ENCODE measurements around the gene PET117.
"Not testable (repeated sequence)": the region's sequence is repeated elsewhere in the genome, so short reads cannot be mapped to it uniquely, and the experiment has no call there.

PET117 gene

DNA sequence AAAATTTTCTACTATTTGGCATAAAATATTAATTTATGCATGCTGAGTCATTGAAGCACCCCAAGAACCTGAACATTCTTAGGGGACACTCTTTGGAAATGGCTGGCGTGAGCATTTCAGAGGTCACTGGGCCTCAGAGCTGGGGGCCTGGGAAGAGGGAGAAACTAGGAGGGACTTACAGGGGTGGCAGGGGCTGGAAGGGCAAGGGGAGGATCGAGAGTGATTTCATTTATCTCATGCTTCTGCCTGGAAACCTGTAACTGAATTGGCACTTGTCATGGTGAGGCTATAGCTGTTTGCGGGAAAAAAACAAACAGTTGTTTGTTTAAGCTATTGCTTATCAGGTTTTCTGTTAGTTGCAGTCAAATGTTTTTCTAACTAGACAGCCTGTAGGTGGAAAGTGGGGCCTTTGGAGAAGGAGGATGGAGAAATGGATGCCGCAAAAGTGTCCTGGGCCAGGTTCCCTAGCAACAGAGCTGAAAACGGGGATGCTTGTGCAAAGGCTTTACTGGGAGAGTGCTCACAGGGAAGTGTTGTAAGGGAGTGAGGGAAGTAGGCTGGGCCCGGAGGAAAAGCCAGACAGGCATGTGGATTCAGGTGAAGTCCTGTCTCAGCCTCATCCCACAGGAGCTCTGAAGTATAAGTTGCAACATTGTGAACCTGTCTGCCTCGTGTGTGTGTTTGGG, 36.4 kb upstream of the PET117 start:
- Histone ChIP-seq H3K36me3 (ENCODE audit: control insufficient read depth in 1 of 2, insufficient read depth in 2 of 2, low read length in 2 of 2) (no peaks in the 10 kb centered on the region), H3K27me3 (ENCODE audit: control insufficient read depth in 1 of 2, insufficient read depth in 2 of 2, low read length in 2 of 2) (peaks cover 0 to 3% of the 10 kb centered on the region in 2 donors), H3K4me1 (ENCODE audit: control insufficient read depth in 1 of 2, insufficient read depth in 2 of 2, low read length in 2 of 2) (no peaks in the 10 kb centered on the region), H3K9ac (ENCODE audit: low read depth in 1 of 2, low read length in 2 of 2) (no peak overlapping the region), H3K27ac (ENCODE audit: low read depth, low read length) (no peak overlapping the region), H3K9me3 (ENCODE audit: control insufficient read depth in 1 of 2, low read length in 2 of 2) (no peaks in the 10 kb centered on the region), H3K4me3 (ENCODE audit: low read depth in 1 of 2, low read length in 2 of 2) (no peak overlapping the region)

- H3K9me3 ChIP-seq (ENCODE audit: control insufficient read depth in 1 of 2, low read length in 2 of 2): no peaks in the 10 kb centered on the region
- H3K36me3 ChIP-seq (ENCODE audit: control insufficient read depth in 1 of 2, insufficient read depth in 2 of 2, low read length in 2 of 2): no peaks in the 10 kb centered on the region
- H3K4me3 ChIP-seq (ENCODE audit: low read depth in 1 of 2, low read length in 2 of 2): no peak overlapping the region
- no peak overlapping the region for H3K9ac ChIP-seq (ENCODE audit: low read depth in 1 of 2, low read length in 2 of 2)
- peaks cover 0 to 3% of the 10 kb centered on the region in 2 donors for H3K27me3 ChIP-seq (ENCODE audit: control insufficient read depth in 1 of 2, insufficient read depth in 2 of 2, low read length in 2 of 2)
- H3K27ac ChIP-seq (ENCODE audit: low read depth, low read length): no peak overlapping the region
- no peaks in the 10 kb centered on the region for H3K4me1 ChIP-seq (ENCODE audit: control insufficient read depth in 1 of 2, insufficient read depth in 2 of 2, low read length in 2 of 2)
Observed at GRCh38 chr20:18103497-18103896, 34.2 kb upstream of the PET117 start.

DNA sequence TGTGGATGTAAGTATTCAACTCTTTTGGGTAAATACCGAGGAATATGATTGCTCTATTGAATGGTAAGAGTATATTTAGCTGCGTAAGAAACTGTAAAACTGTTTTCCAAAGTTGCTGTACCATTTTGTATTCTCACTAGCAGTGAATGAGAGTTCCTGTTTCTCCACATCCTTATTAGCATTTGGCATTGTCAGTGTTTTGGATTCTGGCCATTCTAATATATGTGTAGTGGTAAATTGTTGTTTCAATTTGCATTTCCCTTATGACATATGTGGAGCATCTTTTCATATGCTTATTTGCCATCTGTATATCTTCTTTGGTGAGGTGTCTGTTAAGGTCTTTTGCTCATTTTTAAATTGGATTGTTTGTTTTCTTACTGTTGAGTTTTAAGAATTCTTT, 29.3 kb upstream of the PET117 start:
- Histone ChIP-seq H3K27ac (ENCODE audit: low read depth, low read length) (no peak overlapping the region), H3K4me1 (ENCODE audit: control insufficient read depth in 1 of 2, insufficient read depth in 2 of 2, low read length in 2 of 2) (no peaks in the 10 kb centered on the region), H3K9me3 (ENCODE audit: control insufficient read depth in 1 of 2, low read length in 2 of 2) (no peaks in the 10 kb centered on the region), H3K27me3 (ENCODE audit: control insufficient read depth in 1 of 2, insufficient read depth in 2 of 2, low read length in 2 of 2) (no peaks in the 10 kb centered on the region), H3K9ac (ENCODE audit: low read depth in 1 of 2, low read length in 2 of 2) (no peak overlapping the region), H3K4me3 (ENCODE audit: low read depth in 1 of 2, low read length in 2 of 2) (no peak overlapping the region), H3K36me3 (ENCODE audit: control insufficient read depth in 1 of 2, insufficient read depth in 2 of 2, low read length in 2 of 2) (no peaks in the 10 kb centered on the region)

DNA sequence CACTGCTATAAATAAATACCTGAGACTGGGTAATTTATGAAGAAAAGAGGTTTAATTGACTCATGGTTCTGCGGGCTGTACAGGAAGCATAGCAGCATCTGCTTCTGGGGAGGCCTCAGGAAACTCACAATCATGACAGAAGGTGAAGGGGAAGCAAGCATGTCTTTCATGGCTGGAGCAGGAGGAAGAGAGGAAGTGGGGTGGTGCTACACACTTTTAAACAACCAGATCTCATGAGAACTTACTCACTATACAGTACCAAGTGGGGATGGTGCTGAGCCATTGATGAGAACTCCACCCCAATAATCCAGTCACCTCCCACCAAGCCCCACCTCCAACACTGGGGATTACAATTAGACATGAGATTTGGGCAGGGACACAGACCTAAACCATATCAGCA, 9.1 kb upstream of the PET117 start:
- H3K9ac ChIP-seq (ENCODE audit: low read depth in 1 of 2, low read length in 2 of 2); H3K4me3 ChIP-seq (ENCODE audit: low read depth in 1 of 2, low read length in 2 of 2); H3K9me3 ChIP-seq (ENCODE audit: control insufficient read depth in 1 of 2, low read length in 2 of 2); H3K27me3 ChIP-seq (ENCODE audit: control insufficient read depth in 1 of 2, insufficient read depth in 2 of 2, low read length in 2 of 2); H3K36me3 ChIP-seq (ENCODE audit: control insufficient read depth in 1 of 2, insufficient read depth in 2 of 2, low read length in 2 of 2); H3K27ac ChIP-seq (ENCODE audit: low read depth, low read length); H3K4me1 ChIP-seq (ENCODE audit: control insufficient read depth in 1 of 2, insufficient read depth in 2 of 2, low read length in 2 of 2): not testable (repeated sequence)

DNA sequence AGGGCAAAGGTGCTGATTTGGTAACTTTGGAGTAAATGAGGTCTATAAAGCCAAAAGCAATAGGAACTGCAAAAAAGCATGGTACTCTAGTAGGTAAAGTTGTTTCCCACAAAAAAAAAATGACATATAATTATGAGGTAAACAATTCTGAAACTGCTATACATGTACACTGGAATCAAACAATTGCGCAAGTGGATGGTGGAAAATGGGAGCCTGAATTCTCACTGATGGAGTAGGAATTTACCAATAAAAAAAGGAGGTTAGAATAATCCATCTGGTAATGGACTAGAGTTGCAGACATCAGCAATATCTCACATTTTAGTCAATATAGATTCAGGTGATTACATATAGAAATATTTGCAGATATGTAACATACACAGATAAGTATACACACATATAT, 5.0 kb upstream of the PET117 start:
- no peak overlapping the region for H3K9ac ChIP-seq (ENCODE audit: low read depth in 1 of 2, low read length in 2 of 2)

DNA sequence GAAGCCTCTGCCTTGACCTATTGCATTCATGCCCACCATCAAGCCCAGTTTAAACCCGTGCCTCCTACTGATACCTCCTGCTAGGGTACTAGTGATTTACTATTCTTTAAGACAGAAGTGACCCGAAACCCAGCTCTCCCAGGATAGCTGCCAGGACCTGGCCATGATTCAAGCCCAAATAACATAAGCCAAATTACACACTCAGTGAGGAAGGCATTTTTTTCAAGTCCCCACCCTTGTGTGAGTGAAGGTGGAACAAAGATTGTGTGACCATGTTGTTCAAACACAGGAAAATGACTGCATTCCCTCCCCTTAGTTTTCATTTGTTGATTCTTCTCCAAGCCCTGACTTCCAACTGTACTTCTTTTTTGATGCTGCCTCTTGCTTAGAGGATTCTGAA, 3.7 kb upstream of the PET117 start:
- H3K27ac ChIP-seq (ENCODE audit: low read depth, low read length): no peak overlapping the region
- H3K27me3 ChIP-seq (ENCODE audit: control insufficient read depth in 1 of 2, insufficient read depth in 2 of 2, low read length in 2 of 2): no peaks in the 10 kb centered on the region
- H3K9ac ChIP-seq (ENCODE audit: low read depth in 1 of 2, low read length in 2 of 2): no peak overlapping the region
- no peaks in the 10 kb centered on the region for H3K9me3 ChIP-seq (ENCODE audit: control insufficient read depth in 1 of 2, low read length in 2 of 2)
- no peaks in the 10 kb centered on the region for H3K36me3 ChIP-seq (ENCODE audit: control insufficient read depth in 1 of 2, insufficient read depth in 2 of 2, low read length in 2 of 2)
- no peak overlapping the region for H3K4me3 ChIP-seq (ENCODE audit: low read depth in 1 of 2, low read length in 2 of 2)
- peaks cover 3 to 14% of the 10 kb centered on the region in 2 donors for H3K4me1 ChIP-seq (ENCODE audit: control insufficient read depth in 1 of 2, insufficient read depth in 2 of 2, low read length in 2 of 2)

More for the DNA sequence above, 5.0 kb upstream of the PET117 start:
- Histone ChIP-seq H3K27ac (ENCODE audit: low read depth, low read length) (no peak overlapping the region), H3K36me3 (ENCODE audit: control insufficient read depth in 1 of 2, insufficient read depth in 2 of 2, low read length in 2 of 2) (no peaks in the 10 kb centered on the region), H3K4me1 (ENCODE audit: control insufficient read depth in 1 of 2, insufficient read depth in 2 of 2, low read length in 2 of 2) (peaks cover 0 to 7% of the 10 kb centered on the region in 2 donors), H3K9me3 (ENCODE audit: control insufficient read depth in 1 of 2, low read length in 2 of 2) (no peaks in the 10 kb centered on the region), H3K4me3 (ENCODE audit: low read depth in 1 of 2, low read length in 2 of 2) (no peak overlapping the region), H3K27me3 (ENCODE audit: control insufficient read depth in 1 of 2, insufficient read depth in 2 of 2, low read length in 2 of 2) (no peaks in the 10 kb centered on the region)

- H3K9ac ChIP-seq (ENCODE audit: low read depth in 1 of 2, low read length in 2 of 2): peak overlapping the region; percentile 75 to 82
- H3K27me3 ChIP-seq (ENCODE audit: control insufficient read depth in 1 of 2, insufficient read depth in 2 of 2, low read length in 2 of 2): no peaks in the 10 kb centered on the region
- H3K4me1 ChIP-seq (ENCODE audit: control insufficient read depth in 1 of 2, insufficient read depth in 2 of 2, low read length in 2 of 2): peaks cover 15 to 29% of the 10 kb centered on the region in 2 donors
- H3K4me3 ChIP-seq (ENCODE audit: low read depth in 1 of 2, low read length in 2 of 2): peak overlapping the region; percentile 83 to 98
- peak overlapping the region; percentile 93 for H3K27ac ChIP-seq (ENCODE audit: low read depth, low read length)
- no peaks in the 10 kb centered on the region for H3K9me3 ChIP-seq (ENCODE audit: control insufficient read depth in 1 of 2, low read length in 2 of 2)
- peaks cover 7 to 10% of the 10 kb centered on the region in 2 donors for H3K36me3 ChIP-seq (ENCODE audit: control insufficient read depth in 1 of 2, insufficient read depth in 2 of 2, low read length in 2 of 2)
Observed at GRCh38 chr20:18138266-18138582, 561 bp downstream of the PET117 start.

DNA sequence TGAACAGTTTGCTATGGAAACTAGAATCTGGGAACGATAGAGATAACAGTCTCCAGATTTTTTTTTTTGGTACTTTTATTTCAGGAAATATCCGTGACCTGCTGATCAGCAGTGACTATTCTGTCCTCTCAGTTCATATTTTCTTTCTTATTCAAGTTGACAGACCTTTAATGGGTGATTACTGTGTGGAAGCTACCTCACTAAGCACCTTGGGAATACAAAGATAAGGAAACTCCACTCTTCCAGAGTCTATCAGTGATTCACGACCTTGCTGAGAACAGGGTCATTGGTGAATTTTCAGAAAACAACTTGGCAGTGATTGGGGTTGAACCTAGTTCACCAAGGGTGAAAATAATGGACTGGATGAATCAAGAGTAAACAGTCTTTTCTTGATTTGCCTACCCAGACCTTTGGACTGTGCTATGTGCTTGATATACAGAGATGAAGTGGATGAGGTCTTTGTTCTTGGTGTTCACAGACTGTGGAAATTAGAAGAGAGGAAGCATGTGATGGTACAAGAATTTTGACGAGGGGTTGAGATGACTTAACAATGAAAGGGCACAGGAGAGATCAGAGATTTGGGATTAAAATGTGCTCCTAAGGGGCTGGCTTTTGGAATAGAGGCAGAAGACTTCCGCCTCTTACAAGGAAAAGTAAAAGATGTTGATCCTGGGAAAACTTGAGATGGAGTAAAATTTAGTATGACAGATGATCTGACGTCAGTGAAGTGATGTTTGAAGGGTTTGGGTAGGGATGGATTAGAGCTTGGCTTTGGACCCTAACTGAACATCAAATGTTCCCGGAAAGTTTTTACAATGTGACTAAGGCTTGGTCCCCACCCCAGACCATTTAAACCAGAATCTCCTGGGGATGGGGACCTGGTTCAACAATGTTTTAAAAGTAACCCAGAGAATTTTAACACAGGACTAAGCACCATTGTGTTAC, 1.2 kb downstream of the PET117 start:
- Histone ChIP-seq H3K4me1 (ENCODE audit: control insufficient read depth in 1 of 2, insufficient read depth in 2 of 2, low read length in 2 of 2) (peaks cover 15 to 31% of the 10 kb centered on the region in 2 donors), H3K36me3 (ENCODE audit: control insufficient read depth in 1 of 2, insufficient read depth in 2 of 2, low read length in 2 of 2) (peaks cover 7 to 11% of the 10 kb centered on the region in 2 donors), H3K27me3 (ENCODE audit: control insufficient read depth in 1 of 2, insufficient read depth in 2 of 2, low read length in 2 of 2) (no peaks in the 10 kb centered on the region), H3K27ac (ENCODE audit: low read depth, low read length) (peak overlapping the region; percentile 93), H3K9ac (ENCODE audit: low read depth in 1 of 2, low read length in 2 of 2) (peak overlapping the region; percentile 75 to 82), H3K4me3 (ENCODE audit: low read depth in 1 of 2, low read length in 2 of 2) (peak overlapping the region; percentile 83 to 98), H3K9me3 (ENCODE audit: control insufficient read depth in 1 of 2, low read length in 2 of 2) (no peaks in the 10 kb centered on the region)

GRCh38 chr20:18139832-18140231, 2.2 kb downstream of the PET117 start:
- Histone ChIP-seq H3K27me3 (ENCODE audit: control insufficient read depth in 1 of 2, insufficient read depth in 2 of 2, low read length in 2 of 2) (no peaks in the 10 kb centered on the region), H3K4me1 (ENCODE audit: control insufficient read depth in 1 of 2, insufficient read depth in 2 of 2, low read length in 2 of 2) (peaks cover 24 to 31% of the 10 kb centered on the region in 2 donors), H3K27ac (ENCODE audit: low read depth, low read length) (no peak overlapping the region), H3K9me3 (ENCODE audit: control insufficient read depth in 1 of 2, low read length in 2 of 2) (no peaks in the 10 kb centered on the region), H3K4me3 (ENCODE audit: low read depth in 1 of 2, low read length in 2 of 2) (peak overlapping the region; percentile 83 to 98), H3K36me3 (ENCODE audit: control insufficient read depth in 1 of 2, insufficient read depth in 2 of 2, low read length in 2 of 2) (peaks cover 7 to 13% of the 10 kb centered on the region in 2 donors), H3K9ac (ENCODE audit: low read depth in 1 of 2, low read length in 2 of 2) (peak overlapping the region in 1 of 2 donors; percentile 82)

DNA sequence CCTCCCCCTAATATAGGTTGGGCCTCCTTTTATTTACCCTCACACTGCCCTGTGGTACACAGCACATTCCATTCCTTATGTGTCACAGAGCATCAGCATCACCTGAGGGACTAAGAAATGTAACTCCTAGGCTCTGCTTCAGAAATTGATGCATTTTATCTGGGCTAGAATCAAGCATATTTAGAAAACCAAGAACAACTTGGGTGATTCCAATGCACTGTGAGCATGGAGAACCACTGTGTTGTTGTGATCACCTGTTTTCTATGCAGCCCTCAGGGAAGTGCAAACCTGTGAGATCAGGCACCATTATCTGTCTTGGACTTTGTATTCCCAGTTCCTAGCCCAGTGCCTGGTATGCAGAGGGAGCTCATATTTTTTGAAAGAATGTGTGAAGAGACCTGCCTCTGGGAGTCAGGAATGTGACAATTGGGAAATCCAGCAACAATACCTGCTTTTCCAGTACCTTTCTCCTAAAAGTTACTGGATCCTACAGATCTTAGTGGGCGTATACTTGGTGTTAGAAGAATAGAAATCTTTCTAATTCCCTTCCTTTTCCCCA, 7.0 kb downstream of the PET117 start:
- Histone ChIP-seq H3K4me1 (ENCODE audit: control insufficient read depth in 1 of 2, insufficient read depth in 2 of 2, low read length in 2 of 2) (peaks cover 16 to 18% of the 10 kb centered on the region in 2 donors), H3K4me3 (ENCODE audit: low read depth in 1 of 2, low read length in 2 of 2) (no peak overlapping the region), H3K27ac (ENCODE audit: low read depth, low read length) (no peak overlapping the region), H3K27me3 (ENCODE audit: control insufficient read depth in 1 of 2, insufficient read depth in 2 of 2, low read length in 2 of 2) (no peaks in the 10 kb centered on the region), H3K36me3 (ENCODE audit: control insufficient read depth in 1 of 2, insufficient read depth in 2 of 2, low read length in 2 of 2) (peaks cover 11 to 25% of the 10 kb centered on the region in 2 donors), H3K9me3 (ENCODE audit: control insufficient read depth in 1 of 2, low read length in 2 of 2) (no peaks in the 10 kb centered on the region), H3K9ac (ENCODE audit: low read depth in 1 of 2, low read length in 2 of 2) (no peak overlapping the region)

Measured in duodenal mucosa (tissue), 2 donors.